Measurements from ENCODE around the gene CORO2B.
A peak's percentile ranks its signal among the peaks of the same experiment; 100 is the strongest.

CORO2B gene, protein sequence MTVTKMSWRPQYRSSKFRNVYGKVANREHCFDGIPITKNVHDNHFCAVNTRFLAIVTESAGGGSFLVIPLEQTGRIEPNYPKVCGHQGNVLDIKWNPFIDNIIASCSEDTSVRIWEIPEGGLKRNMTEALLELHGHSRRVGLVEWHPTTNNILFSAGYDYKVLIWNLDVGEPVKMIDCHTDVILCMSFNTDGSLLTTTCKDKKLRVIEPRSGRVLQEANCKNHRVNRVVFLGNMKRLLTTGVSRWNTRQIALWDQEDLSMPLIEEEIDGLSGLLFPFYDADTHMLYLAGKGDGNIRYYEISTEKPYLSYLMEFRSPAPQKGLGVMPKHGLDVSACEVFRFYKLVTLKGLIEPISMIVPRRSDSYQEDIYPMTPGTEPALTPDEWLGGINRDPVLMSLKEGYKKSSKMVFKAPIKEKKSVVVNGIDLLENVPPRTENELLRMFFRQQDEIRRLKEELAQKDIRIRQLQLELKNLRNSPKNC

DNA sequence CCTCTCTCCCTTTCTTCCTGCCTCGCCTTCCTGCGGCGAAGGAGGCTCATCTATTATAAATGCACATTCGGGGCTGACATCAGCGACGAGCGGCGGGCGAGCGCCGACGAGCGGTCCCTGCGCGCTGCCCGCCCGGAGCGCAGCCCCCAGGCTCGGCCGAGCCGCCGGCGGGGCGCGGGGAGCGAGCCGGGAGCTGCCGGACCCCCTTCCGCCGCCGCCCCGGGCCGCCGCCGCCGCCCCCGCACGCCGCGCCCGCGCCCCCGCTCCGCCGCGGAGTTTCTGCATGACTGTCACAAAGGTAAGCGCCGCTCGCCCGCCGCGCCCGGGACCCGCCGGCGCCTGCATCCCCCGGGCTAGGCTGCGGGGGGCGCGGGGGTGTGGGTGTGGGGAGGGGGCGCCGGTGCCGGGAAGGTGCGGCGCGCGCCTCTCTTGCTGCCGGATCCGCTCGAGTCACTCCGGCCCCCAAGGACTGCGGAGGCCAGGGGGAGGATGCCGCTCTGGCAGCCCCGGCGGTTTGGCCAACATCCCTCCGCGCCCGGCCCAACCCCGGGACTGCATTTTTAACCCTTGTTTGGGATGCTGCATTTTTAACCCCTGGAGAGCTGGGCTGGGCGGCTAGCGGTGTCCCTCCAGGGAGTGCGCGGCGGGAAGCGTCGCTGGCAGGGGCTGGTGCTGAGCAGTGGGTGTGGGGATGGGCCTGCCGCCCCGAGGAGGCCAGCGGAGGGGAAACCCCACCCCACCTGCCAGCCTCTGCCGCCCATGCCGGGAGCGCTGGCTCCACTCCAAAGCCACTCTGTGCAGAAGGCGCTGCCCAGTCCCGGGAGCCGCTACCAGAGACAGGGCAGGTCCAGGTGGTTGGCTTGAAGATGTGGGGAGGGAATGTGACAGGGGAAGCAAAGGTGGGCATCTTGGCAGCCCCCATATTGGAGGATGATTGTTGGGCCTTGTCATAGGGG lies at the start of gene CORO2B:
CORO2B (plus strand) TSS at position 14 of the 956 bp plus-strand sequence; CDS start at position 284, 270 bp downstream.
- no peak for DNase-seq

DNA sequence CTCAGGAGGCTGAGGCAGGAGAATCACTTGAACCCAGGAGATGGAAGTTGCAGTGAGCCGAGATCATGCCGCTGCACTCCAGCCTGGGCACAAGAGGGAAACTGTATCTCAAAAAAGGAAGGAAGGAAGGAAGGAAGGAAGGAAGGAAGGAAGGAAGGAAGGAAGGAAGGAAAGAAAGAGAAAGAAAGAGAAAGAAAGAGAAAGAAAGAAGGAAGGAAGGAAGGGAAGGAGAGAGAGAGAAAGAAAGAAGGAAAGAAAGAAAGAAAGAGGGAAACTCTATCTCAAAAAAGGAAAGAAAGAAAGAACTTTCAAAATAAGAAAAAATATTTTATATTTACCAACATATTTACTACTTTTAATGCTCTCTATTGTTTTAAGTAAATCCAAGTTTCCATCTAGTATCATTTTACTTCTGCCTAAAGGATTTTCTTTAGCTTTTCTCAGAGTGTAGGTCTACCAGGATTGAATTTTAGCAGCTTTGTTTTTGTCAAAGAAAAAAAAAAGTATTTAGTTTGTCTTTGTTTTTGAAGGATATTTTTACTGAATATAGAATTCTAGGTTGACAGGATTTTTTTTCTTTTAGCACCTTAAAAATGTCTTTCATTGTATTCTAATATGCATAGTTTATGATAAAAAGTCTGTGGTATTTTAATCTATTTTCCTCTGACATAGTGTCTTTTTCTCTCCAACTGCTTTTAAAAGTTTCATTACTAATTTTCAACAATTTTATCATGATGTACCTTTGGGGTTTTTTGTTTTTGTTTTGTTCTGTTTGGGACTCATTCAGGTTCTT lies 47.2 kb upstream of the CORO2B start:
- no peak for DNase-seq

DNA sequence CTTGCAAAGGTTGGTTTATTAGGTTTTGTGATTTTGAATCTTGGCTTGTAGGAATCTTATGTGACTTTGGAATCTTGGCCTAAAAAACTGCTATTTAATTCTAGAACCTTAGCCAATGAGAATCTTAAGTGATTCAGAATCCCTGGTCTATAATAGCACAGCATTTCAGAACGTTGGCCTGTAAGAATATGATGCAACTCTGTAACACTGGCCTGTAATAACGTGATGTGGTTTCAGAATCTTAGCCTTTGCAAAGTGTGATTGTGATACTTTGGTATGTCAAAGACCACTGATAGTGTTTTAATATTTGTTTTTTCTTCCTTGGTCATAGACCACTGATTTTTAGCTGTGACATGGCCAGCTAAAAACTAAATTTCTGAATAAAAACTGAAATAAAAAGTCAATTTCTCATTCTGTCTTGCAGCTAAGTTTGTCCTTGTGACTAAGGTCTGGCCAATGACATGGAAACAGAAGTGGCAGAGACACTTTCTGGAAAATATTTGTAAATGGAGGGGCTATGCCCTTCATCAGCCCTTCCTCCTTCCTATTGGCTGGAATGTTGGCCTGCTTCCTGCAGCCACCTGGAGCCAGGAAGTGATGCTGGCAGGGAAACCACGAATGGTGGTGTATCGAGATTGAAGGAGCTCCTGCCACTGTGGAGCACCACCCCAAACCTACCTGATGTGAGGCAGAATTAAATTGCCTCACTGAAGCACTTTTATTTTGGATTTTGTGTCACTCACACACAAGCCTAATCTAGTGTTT lies 42.3 kb upstream of the CORO2B start:
- no peak for DNase-seq

DNA sequence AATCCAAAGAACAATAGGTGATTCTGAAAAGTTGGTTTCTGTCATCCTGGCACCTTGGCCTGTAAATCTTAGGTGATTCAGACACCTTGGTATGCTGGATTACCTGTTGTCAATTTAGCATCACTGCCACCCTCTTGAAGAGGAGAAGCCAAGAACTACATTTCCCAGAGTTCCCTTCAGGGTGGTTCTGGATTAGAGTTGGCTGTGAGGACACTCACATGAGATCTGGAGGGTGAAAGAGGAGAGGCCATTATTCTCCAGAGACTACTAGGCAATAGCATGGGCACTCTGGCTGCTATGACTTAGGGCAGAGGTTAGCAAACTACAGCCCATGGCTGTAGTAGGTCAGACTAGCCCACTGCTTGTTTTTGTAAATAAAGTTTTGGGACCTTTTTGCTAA lies 41.7 kb upstream of the CORO2B start:
- no peak for DNase-seq

DNA sequence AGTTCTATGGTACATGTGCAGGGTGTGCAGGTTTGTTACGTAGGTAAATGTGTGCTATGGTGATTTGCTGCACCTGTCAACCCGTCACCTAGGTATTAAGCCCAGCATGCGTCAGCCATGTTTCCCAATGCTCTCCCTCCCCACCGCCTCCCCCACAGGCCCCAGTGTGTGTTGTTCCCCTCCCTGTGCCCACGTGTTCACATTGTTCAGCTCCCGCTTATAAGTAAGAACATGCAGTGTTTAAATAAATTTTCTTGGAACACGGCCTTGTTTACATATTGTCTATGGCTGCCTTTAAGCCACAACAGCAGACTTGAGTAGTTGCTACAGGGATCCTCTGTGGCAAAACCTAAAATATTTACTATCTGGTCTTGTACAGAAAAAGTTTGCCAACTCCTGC lies 41.3 kb upstream of the CORO2B start:
- no peak for DNase-seq

DNA sequence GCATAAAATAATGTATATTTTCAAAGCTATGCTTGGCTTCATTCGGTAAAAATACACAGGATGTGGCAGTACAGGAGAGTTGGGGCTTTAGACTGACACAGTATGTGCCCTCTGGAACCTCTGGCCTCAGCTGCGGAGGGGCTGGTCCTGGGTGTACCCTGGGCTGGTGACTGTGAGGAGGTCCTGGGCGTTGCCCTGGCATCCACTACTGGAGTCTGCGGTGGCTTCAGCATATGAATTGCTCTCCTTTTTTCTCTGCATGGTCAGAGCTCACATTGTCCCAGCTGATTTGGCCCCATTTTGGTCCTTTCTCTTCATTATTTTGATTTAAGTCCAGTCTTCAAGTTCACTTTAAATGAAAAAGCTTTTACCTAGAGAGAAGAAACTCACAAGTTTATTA lies 40.5 kb upstream of the CORO2B start:
- DNase-seq = no peak

DNA sequence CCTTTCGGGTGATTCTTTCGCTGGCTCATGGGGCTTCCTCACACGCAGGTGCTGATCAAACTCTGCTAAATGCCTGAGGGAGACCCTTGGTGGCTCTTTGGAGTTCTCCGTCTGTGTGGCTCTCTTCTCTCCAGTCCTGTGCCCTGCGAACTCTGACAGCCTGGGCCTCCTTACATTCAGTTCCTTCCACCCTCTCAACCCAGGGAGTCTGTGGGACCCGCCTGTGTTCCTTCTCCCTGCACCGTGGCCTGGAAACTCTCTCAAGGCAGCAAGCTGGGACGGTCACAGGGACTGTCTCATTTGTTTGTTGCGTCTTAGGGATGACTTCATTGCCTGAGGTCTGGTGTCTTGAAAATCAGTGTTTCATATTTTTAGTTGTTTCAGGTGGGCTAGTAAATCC lies 37.0 kb upstream of the CORO2B start:
- no peak for DNase-seq

DNA sequence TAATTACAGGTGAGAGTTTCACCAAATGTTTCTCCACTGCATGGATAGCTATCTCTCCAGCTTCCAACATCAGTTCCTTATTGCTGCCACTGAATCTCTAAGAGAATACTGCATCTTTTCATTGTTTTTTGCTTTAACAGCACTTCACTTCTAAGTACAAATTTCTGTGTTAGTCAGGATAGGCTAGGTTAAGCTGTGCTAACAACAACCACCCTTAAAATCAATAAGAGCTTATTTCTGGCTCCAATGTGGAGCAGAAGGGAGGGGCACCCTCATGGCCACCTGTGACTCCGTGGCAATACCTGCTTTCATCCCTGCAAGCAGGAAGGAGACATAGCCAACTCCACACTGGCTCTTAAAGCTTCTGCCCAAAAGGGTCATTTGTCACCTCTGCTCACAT lies 36.4 kb upstream of the CORO2B start:
- DNase-seq = no peak

DNA sequence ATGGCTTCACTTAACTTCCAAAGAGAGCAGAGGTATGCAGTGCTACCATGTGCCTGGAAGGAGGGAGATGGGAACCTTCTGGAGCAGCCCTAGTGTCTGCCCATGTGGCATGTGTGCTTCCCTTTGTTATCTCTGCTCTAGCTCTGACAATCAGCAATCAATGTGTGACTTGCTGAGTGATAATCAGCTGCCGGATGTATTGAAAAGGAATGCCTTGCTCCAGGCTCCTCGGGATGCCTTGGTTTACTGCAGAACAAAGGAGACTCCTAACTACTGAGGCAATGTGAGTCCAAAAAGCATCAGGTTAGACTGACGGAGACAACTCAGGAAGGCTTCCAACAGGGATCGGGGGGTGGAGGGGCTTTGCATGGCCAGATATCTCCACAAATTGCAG lies 36.0 kb upstream of the CORO2B start:
- no peak for DNase-seq

DNA sequence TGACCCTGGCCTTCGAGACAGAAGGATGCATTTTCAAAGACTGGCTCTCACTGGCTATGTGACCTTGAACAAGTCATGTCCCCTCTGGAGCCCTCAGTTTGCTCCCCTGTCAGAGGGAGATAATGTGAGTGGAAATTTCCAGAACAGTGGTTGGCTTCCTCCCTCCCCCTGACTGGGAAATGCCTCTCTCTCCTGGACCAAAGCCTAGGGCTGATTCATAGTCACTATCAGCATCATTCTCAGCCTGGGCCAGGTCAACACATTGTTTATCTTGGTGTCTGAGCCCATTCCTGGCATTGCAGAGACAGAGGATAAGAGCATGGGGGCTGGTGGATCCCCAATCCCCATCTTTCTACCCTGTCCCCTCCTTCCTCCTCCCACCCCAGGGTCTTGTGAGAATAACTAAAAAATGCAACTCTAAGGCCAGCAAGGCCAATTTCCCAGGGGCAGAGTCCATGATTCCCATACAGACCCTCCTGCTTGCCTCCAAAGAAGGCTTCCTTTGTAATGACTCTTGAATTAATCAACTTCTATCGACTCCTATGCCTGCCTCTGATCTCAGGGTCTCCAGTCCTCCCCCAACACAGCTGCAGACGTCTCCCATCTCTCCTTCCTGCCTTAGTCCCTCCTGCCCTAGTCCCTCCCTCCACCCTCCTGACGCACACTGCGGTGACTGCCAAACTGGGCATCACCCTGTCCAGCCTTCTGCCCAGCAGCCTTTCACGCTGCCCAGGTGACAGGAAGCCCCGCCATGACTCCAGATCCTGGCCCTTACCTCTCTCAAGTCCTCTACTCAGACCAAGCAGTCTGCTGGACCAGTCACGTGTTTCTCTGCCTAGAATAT lies 35.4 kb upstream of the CORO2B start:
- DNase-seq = no peak

DNA sequence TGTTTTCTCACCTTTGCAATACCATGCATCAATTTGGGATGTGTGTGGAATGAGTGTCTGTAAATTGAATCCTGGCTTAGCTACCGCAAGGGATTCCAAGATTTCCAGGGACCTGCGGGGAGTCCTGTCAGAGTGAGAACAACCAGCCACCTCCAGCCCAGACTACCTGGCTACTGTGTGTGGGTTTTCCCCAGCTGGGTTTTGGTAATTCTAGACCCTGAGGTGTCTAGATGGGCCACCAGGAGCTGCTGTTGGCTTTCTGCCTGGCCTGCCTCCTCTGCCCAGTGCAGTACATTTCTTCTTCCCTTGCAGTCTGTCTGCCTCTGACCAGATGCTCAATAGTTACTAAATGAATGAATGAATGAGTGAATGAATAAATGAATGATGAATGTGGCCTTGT lies 32.5 kb upstream of the CORO2B start:
- DNase-seq = no peak

DNA sequence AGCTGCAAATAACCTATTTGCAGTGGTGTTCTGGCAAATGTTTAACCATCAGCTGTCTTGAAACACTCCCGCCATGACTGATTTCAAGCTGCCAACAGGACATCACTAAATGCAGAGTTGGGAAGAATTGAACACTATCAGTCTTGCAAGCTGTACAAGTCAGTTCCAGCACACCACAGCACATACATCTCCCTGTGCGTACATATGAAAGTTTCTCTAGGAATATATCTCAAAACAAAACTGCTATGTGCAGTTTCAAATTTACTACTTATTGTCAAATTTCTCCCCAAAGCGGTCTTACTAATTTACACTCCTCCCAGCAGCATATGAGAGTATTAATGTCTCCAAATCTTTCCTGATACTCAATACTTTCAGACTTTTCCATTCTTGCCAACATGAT lies 30.4 kb upstream of the CORO2B start:
- DNase-seq = no peak

DNA sequence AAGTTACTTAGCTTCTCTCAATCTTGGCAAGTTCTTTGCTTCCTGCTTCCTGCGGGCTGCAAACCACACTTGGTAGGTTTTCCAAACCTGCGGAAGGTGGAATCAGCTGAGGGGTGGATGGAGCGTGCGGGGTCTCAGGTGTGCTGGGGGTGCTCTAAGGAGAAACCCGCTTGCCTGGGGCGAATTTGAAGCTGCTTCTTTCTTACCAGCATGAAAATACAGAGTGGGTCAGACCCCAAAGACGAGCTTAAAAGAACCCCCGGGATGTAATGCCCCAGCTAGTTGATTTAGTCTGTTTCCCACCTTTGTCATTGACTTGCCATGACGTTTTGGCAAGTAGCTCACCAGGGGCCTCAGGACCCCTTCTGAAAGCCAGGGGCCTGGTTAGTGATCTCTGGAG lies 28.8 kb upstream of the CORO2B start:
- DNase-seq = no peak

DNA sequence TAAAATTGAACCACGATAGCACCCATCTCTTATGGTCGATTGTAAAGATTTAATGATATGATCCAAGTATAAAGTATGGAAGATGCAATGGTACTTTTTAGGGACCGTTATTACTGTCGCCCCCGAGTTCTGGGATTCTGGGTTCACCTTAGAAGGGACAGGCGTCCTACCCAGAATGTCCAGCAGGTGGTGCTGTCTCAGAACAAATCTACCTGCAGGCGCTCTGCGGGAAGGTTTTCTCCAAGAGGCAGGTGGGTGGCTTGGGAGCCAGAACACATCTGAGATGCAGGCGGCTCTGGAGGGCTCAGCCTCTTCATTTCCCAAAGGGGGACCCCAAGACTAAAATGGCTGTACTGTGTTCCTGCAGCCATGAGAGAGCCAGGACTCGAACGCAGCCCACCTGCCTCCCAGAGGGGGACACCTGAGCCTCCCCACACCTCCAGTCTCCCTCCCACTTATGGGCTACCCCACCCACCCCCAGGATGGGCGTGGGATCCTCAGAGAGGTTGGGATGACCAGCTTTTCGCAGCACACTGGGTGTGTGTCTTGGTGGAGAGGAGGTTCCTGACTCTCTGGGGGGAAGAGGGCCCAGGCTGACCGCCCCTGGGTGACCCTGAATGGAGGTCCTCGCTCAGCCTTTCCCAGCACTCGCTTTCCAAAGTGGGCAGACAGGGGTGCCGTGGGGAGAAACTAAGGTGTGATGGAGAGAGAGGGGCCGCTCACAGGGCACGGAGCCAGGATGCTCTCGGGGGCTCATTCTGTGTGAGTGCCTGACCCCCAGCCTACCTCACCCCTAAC lies 28.1 kb upstream of the CORO2B start:
- DNase-seq = peak in 1 of 2 donors; percentile 13

DNA sequence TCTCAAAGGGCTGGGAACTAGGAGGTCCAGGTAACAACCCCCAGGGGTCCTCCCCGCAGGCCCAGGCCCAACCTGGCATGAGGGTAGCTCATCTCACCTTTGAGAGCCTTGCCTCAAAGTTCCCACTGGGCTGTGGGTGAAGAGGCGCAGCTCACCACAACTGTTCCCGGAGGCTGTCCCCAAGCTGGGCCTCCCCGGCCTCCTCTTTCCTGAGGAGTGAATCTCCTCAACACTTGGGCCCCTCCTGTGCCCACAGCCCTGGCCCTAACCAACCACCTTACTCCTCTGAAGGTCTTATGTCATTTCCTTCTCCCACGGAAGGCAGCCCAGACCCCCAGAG lies 27.5 kb upstream of the CORO2B start:
- DNase-seq = no peak

DNA sequence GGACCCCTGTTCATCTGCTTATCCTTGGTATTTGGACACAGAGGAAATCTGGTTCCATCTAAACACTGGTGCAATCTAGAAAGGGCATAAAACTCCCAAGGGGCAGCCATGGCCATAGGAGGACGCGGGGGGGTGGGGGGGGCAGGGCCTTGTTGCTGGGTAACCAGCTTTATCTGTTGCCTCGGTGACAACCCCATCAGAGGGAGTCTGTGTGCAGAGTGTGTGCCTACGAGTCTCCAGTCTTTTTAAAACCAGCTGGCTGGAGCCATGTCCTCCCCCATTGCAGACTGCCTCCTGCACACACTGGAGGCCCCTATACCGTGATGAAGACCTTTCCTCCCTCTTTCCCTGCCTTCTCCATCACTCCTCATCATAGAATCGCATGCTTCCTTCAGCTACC lies 26.4 kb upstream of the CORO2B start:
- no peak for DNase-seq

DNA sequence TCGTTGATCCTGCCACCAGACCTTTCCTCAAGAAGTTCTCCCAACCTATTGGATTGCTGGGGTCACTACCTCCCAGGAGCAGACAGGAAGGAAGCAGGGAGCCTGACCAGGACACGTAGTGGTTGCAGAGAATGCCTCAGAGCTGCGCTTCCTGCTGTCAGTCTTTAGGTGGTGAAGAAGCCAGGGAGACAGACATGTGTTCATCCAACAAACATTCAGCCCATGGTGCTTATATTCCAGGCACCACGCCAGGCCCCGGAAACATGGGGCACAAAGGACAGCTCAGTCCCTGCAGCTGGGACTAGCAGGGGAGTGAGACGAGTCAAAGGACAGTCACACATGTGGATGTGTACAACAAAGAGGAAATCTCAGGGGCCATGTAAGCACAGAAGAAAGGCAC lies 26.0 kb upstream of the CORO2B start:
- DNase-seq = no peak

DNA sequence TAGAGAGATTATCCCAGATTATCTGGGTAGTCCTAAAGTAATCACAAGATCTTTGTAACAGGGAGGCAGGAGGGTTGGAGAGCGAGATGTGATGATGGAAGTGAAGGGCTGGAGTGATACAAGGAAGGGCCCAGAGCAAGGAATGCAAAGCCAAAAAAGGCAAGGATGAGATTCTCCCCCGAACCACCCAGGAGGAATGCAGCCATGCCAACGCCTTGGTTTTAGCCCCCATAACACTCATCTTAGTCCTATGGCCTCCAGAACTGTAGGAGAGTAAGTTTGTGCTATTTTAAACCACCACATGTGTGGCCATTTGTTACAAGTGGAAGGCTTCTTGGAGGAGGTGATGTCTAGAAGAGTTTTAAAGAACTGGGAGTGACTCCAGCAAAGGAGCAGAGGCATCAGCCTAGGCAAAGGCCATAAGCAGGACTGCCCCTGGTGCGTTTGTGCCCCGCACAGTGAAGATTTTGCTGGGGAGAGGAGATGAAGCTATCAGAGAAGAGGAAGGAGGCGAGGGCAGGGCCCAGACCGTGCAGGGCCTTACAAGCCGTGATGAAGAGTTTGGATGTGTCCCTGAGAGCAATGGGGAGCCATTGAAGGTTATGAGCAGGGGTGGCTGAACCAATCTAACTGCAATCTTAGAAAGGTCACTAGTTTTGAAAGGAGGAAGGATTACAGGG lies 25.3 kb upstream of the CORO2B start:
- no peak for DNase-seq

DNA sequence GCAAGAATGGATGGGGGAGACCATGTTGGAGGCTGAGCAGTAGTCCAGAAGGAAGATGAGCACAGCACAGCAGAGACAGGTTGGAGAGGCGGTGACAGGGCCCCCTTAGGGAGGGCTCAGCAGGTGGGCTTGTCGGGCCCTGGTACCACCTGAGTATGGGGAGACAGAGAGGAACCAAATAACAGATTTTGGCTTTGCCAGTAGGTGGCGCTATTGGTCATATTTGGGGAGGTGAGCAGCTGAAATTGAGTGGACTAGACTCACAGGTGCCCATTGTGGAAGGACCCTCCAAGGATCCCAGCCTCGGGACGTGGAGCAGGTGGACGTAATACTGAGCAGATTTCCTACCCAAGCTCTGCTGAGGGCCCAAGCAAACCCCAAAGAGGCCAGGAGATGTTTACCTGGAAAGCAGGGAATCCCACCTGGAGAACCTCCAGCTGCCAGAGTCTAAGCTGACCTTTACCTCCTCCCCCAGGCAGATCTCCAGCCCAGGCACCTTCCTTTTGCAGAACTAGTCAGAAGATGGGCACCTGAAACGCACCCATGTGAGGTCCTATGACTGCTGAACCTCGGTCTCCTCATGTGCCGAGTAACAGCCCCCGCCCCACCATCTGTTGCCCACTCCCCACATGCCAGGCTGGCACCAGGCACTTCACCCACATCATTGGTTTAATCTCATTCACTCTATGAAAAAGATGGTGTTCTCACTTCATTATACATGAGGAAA lies 24.6 kb upstream of the CORO2B start:
- DNase-seq = peak; percentile 18 to 33

Data from bone marrow (tissue), 2 donors.